GM18508 (cell line): ENCODE results near the gene CD101.

ENCODE experiments used
- ATAC-seq: cut with Tn5 transposase; IDR thresholded peaks from one replicate; pipeline ENCODE4 v1.9.1; 2021; ENCODE audit warnings: moderate number of reproducible peaks; ENCODE audit not compliant: insufficient read depth, unreplicated experiment

CD101 gene

GRCh38 chr1:116983678-116984077, 17.9 kb upstream of the CD101 start:
- no peak for ATAC-seq

DNA sequence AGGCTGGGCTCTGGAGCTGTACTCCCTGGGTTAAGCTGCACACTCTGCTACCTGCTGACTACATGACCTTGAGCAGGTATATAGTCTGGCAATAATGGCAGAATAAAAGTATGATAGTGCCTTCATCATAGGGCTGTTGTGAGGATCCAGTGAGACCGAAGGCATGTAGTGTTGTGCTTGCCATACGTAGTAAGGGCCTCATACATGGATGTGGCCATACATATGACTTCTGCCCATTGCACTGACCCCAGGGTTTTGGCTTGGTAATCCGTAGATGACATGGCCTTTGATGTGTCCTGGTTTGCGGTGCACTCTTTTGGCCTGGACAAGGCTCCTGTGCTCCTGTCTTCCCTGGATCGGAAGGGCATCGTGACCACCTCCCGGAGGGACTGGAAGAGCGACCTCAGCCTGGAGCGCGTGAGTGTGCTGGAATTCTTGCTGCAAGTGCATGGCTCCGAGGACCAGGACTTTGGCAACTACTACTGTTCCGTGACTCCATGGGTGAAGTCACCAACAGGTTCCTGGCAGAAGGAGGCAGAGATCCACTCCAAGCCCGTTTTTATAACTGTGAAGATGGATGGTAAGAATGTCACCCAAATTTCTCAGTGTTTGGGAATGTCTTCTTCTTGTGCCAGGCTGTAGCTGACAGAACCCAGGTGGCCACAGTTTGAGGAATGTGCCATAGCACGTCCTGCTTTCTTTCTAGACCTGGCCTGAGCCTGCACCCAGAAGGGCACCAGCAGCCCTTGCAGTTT, 17.0 kb upstream of the CD101 start:
- ATAC-seq = no peak

DNA sequence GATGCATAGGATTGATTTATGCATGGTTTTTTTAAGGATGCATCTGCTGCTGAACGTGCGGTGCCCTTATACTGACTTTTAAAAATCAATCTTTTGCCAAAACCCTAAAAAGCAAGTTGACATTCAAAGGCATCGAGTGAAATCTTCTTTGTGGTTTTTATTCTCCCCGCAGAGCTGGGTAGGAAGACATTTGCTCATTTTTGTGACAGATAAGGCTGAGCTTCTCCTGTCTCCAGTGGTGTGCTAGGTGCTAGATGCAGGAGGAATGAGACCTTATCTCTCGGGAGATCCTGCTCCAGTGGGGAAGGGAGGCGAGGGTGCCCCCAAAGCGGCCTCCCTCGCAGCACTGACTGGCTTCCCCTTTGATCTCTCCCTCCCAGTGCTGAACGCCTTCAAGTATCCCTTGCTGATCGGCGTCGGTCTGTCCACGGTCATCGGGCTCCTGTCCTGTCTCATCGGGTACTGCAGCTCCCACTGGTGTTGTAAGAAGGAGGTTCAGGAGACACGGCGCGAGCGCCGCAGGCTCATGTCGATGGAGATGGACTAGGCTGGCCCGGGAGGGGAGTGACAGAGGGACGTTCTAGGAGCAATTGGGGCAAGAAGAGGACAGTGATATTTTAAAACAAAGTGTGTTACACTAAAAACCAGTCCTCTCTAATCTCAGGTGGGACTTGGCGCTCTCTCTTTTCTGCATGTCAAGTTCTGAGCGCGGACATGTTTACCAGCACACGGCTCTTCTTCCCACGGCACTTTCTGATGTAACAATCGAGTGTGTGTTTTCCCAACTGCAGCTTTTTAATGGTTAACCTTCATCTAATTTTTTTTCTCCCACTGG, 14.9 kb upstream of the CD101 start:
- ATAC-seq = no peak

GRCh38 chr1:116987256-116987555, 14.4 kb upstream of the CD101 start:
- ATAC-seq = no peak

GRCh38 chr1:116988248-116988647, 13.3 kb upstream of the CD101 start:
- ATAC-seq = no peak

- no peak for ATAC-seq
These were observed 12.7 kb upstream of the CD101 start for GRCh38 chr1:116988908-116989307.

- no peak for ATAC-seq
These were observed 11.7 kb upstream of the CD101 start for GRCh38 chr1:116989835-116990234.

DNA sequence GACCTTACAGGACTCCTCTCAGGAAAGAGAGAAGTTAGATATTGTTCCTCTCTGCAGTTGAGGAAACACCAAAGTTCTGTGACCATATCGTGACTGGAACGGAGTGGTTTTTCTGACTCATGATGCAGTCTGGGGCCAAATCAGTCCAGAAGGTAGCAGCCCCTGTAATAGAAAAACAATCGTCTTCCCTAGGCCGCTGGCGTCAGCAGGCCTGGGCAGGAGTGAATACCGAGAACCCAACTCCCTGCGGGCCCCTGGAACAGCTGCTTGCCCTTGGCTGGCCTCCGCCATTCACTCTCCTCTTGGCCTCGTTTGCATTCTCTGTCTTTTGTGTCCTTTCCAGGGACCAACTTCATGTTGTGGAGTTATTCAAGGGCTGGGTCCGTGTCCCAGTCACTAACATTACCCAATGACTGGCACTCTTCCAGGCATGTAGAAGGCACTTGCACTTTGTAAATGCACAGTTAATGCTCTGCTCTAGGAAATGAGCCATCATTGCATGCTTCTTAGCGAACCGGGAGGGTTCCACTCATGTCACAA, 10.9 kb upstream of the CD101 start:
- no peak for ATAC-seq

GRCh38 chr1:116991171-116991845, 10.3 kb upstream of the CD101 start:
- ATAC-seq = no peak

- ATAC-seq = no peak
These were observed 9.6 kb upstream of the CD101 start for GRCh38 chr1:116991918-116992317.

- ATAC-seq = no peak
These were observed 8.3 kb upstream of the CD101 start for GRCh38 chr1:116993286-116993685.

GRCh38 chr1:116994411-116994810, 7.1 kb upstream of the CD101 start:
- no peak for ATAC-seq

DNA sequence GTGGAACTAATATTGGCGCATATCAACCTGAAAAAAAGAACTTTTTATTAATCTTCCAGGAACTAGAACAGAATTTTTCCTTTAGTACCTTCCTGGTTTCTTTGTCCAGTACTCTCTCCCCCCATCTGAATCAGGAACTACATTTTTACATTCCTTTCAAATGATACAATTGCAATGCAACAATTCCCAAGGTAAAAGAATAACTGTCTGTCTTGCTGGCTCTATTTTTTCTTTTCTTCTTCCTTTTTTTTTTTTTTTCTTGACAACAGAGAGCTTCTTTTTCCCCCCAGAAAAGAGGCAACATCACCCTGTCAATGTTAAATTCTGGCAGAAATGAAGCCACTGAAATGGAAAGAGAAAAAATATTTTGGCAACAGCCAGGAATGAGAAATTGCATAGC, 4.5 kb upstream of the CD101 start:
- ATAC-seq = no peak

DNA sequence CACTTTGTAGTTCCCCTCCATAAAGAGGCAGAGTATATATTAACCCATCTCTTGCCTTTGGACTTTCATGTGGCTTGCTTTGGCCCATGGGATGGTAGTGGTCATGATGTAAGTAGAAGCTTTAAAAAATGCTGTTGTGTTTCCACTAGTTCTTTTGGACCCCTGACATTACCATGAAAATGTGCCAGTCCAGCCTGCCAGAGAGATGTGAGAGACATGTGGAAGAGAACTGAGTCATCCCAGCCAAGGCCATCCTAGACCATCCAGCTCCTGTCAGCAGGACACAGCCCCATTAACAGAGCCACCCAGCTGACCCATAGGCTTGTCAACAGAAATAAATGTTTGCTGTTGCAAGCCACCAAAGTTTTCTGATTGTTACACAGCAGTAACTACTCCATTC, 3.9 kb upstream of the CD101 start:
- no peak for ATAC-seq

- no peak for ATAC-seq
These were observed 2.0 kb upstream of the CD101 start for GRCh38 chr1:116999596-116999995.

- no peak for ATAC-seq
These were observed 1.4 kb upstream of the CD101 start for GRCh38 chr1:117000142-117000541.

DNA sequence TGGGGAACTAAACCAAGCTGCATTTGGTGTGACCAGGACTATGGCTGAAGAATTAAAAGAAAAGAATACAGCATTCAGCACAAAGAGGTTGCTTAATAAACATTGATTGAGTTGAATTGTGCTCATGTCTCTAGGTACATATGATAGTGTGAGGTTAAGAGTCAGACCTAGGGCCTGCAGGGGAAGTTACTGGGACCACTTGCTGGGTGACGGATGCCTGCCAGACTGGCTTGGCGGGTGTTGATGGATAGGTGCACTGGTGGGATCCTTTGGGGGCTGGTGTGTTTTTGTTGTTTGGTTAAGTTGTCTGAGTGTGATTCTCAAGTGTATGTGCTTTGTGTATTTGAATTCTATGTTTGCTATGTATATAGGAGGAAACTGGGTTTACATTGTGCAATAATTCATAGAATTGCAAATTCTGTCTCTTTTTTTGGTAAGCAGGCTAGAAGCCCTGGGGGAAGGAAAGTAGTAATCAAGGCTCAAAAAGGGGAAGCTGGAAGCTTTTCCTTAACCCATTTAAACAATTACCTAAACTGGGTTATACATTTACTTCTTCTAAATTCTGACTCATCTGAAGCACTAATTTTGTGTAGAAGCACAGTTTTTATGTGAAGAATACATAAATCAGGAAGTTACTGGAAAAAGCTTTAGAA, 1.8 kb downstream of the CD101 start:
- ATAC-seq = no peak

GRCh38 chr1:117007719-117008013, 6.1 kb downstream of the CD101 start:
- no peak for ATAC-seq

DNA sequence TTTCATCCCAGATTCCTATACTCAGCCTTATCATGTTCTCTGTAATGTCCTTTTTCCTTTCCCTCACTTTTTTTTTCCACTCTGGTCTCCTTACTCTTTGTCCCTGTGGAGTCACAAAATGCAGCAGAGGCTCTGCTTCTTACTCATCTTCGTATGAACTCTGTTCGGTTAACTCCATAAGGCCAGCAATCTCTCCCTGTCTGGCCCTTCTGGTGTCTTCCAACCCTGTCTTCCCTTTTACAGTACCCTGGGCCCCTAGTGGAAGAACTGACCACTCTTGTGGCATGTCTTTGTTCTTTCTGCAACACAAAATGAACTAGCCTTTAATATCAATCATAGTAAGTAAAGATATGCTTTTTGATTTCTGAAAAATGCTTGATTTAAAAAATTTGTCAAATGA, 7.1 kb downstream of the CD101 start:
- no peak for ATAC-seq

DNA sequence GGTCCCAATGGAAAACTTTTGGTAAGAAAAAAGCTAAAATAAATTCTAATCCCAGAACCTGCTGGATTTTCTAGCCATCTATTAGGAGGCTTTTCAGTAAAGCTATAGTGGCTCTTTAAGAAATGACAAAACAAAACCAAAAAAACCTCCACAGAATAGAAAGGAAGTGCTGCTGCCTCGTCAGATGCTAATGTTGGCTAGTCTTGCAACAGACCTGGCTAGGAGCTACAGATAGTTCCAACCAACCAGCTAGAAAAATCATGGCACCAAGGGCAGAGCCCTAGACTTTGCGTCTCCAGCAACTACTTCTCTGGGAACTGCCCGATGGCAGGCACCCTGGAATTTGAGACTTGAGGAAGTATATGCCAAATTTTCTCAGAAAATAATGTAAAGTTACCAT, 7.6 kb downstream of the CD101 start:
- no peak for ATAC-seq
